NCI-H2029 (cell line): ENCODE data around the gene TSPAN10.
"Not testable (repeated sequence)": the region's sequence is repeated elsewhere in the genome, so short reads cannot be mapped to it uniquely, and the experiment has no call there.

Source experiments
- DNase-seq: peaks from one replicate; lab custom pipeline; 2025; lab: John Stamatoyannopoulos, UW

Gene TSPAN10

DNA sequence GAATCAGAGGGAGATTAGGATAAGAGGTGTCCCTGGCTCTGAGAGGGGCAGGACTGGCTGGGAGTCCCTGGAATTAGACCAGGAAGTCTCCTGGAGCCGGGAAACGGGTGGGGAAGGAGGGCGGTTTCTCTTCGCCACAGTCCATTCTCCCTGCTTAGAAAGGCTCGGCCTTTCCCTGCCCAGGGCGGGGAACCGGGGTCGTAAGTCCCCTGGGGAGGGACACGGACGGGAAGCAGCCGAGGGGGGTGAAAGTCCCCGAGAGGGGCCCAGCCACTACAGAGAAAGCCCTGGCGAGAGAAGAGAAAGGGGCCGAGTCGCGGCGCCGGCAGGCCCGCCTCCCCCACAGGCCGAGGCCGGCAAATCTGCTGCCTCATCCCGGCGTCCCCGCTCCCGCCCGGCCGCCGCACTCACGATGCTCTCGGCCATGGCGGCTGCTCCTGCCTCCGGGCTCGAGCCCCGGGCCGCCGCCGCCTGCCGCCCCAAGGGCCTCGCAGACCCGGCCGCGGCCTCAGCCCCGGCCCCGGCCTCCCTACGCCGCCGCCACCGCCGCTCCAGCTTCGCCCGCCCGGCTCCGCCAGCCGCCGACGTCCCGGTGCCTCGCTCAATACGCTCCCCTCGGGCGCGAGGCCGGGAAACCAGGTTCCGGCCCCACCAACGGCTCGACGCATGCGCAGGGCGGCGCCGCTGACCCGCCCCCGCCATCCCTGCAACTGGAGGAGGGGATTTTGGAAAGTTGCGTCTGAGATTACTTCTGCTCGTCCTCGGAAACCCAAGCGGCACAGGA lies at the start of gene TSPAN10, which contains the start of gene NPLOC4:
TSPAN10 (plus strand) TSS at position 692 of the 784 bp plus-strand sequence. CDS start 5,217 bp downstream, outside the sequence.
NPLOC4 (minus strand) TSS at position 608 of the 784 bp plus-strand sequence; CDS start at position 426, 182 bp downstream.
- DNase-seq: peak; percentile 45

GRCh38 chr17:81589612-81590011 lies 47.4 kb upstream of the TSPAN10 start:
- DNase-seq: no peak

DNA sequence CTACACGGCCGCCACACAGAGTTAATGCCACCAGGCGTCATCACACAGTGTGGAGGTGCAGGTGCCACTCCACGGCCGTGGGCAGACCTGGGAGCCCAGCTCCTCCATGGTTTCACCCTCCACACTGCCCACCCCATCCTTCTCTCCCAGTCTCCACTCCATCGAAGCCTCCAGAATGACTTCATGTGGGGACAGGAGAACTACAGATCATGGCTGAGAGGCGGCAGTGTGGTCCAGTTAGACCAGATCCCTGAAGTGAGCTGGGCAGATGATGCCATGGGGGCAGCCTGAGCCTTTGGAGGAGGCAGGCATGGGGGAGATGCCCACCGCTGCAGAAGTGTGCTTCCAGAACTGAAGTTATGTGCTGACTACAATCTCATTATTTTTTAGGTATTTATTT lies 46.9 kb upstream of the TSPAN10 start:
- no peak for DNase-seq

- no peak for DNase-seq
Observed at GRCh38 chr17:81591971-81592370, 45.0 kb upstream of the TSPAN10 start.

GRCh38 chr17:81593105-81593871 lies 43.7 kb upstream of the TSPAN10 start:
- no peak for DNase-seq

GRCh38 chr17:81599719-81600486 lies 37.1 kb upstream of the TSPAN10 start:
- no peak for DNase-seq

- DNase-seq: peak; percentile 33
Observed at GRCh38 chr17:81601525-81602120, 35.4 kb upstream of the TSPAN10 start.

DNA sequence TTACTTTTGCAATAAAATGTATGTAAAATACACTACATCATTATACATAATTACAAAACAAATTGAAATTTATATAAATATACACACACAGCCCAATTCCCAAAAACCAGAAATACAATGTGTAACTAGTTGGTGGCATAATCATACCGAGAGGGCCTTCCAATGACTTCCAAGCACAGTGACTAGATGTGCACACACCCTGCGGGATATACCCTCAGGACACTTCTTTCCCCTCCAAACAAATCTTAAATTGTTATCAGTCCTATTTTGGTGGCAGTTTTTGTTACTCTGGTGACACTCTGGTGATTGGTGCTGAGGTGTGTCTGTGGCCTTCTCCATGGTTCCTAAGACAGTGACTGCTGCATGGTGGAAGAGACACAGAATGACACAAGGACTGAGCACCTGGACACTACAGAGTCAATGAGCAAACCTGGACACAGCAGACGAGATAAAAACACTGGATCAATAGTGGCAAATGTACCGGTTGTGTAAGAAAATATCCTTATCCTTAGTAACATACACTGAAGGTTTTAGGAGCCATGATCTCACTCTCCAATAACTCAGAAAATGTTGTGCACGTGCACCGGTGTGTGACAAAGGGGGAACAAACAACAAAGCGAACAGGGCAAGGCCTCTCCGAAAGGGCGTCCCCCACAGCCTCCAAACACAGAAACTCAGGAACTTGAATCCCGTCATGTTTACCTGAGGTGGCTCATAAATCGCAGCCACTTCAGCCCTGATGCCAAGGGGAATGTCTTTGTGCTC lies 33.0 kb upstream of the TSPAN10 start:
- DNase-seq: no peak

GRCh38 chr17:81607431-81607830 lies 29.6 kb upstream of the TSPAN10 start:
- no peak for DNase-seq

GRCh38 chr17:81608082-81608481 lies 28.9 kb upstream of the TSPAN10 start:
- DNase-seq: no peak

GRCh38 chr17:81608605-81609004 lies 28.4 kb upstream of the TSPAN10 start:
- DNase-seq: no peak

GRCh38 chr17:81609541-81610311 lies 27.3 kb upstream of the TSPAN10 start:
- DNase-seq: no peak

- no peak for DNase-seq
Observed at GRCh38 chr17:81612172-81612970, 24.6 kb upstream of the TSPAN10 start.

DNA sequence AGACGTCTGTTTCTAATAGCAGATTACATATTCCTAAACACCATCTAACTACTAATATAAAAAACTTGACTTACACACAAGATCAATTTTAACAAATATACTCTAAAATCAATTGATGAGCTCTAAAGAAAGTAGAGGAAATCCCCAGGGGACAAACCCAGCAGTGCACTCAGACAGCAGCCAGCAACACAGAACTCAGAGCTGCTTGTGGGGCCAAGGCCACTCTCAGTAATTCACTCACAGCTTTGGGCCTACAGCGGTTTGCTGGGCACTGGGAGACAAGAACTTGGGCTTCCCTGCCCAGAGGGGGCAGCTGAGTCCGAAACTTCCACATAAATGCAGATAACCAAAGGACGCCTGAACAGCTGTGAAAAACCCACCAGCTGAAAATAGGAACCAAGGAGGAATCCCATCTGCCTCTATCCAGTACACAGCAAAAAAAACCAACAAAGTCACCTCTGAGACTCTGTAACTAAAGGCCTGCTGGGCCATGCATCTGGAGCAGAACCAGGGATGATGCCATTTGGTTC lies 21.5 kb upstream of the TSPAN10 start:
- DNase-seq: no peak

- no peak for DNase-seq
Observed at GRCh38 chr17:81616877-81617276, 20.1 kb upstream of the TSPAN10 start.

DNA sequence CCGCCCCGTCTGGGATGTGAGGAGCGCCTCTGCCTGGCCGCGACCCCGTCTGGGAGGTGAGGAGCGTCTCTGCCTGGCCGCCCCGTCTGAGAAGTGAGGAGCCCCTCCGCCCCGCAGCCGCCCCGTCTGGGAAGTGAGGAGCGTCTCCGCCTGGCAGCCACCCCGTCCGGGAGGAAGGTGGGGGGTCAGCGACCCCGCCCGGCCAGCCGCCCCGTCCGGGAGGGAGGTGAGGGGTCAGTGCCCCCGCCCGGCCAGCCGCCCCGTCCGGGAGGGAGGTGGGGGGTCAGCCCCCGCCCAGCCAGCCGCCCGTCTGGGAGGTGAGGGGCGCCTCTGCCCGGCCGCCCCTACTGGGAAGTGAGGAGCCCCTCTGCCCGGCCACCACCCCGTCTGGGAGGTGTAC lies 18.7 kb upstream of the TSPAN10 start:
- not testable (repeated sequence) for DNase-seq

GRCh38 chr17:81621494-81622130 lies 15.4 kb upstream of the TSPAN10 start:
- no peak for DNase-seq

- no peak for DNase-seq
Observed at GRCh38 chr17:81630274-81630673, 6.7 kb upstream of the TSPAN10 start.

- DNase-seq: no peak
Observed at GRCh38 chr17:81631482-81631881, 5.5 kb upstream of the TSPAN10 start.
